Measurements from ENCODE around the gene PGAM2. TPM values are rescaled to one million over a fixed set of nuclear protein-coding genes. Genes with fewer than 3 reads are reported as not detected.

PGAM2 gene
- total and polyA plus RNA-seq, 2 of the 13 experiments (the other 11 are each of a cell fraction or from before 2014, with no cell fraction given): 0.22 TPM; not detected in 1

GRCh38 chr7:44044315-44045225 is 20.8 kb downstream of the PGAM2 start, which contains the start of gene DBNL (continued):
- TF ChIP-seq HMGXB3 (CRISPR knock-in tag; IDR thresholded peaks at IDR 0.05; ENCODE audit: borderline replicate concordance) (0 out of 2 replicates have a peak, but pooled peaks have one; percentile 18), ATF5 (CRISPR knock-in tag; IDR thresholded peaks at IDR 0.05; ENCODE audit: low read depth) (no peak), ZNF580 (CRISPR knock-in tag; IDR thresholded peaks at IDR 0.05; ENCODE audit: borderline replicate concordance, low read depth) (peak; percentile 43; the same call in 1 of the 2 replicates), ZSCAN25 (CRISPR knock-in tag; IDR thresholded peaks at IDR 0.05) (no peak), SMYD3 (CRISPR knock-in tag; IDR thresholded peaks at IDR 0.05) (no peak), SIX4 (CRISPR knock-in tag; IDR thresholded peaks at IDR 0.05) (no peak), NFE2L1 (CRISPR knock-in tag; IDR thresholded peaks at IDR 0.05; ENCODE audit: borderline replicate concordance) (no peak), RARA (CRISPR knock-in tag; IDR thresholded peaks at IDR 0.05) (no peak), ZBTB39 (CRISPR knock-in tag; IDR thresholded peaks at IDR 0.05) (no peak), ZNF382 (CRISPR knock-in tag; IDR thresholded peaks at IDR 0.05; ENCODE audit: borderline replicate concordance) (no peak), MAX (IDR thresholded peaks at IDR 0.05) (peak; percentile 93), ZBTB7B (CRISPR knock-in tag; IDR thresholded peaks at IDR 0.05) (no peak)

All from HepG2 (cell line).